HCT116 (cell line): Measurements from ENCODE around the gene PITPNC1.

ENCODE experiments used
- CEBPB ChIP-seq: IDR thresholded peaks from 2 replicates; pipeline ENCODE4 v1.6.1; 2012; ENCODE audit warnings: low read depth
- EZH2 ChIP-seq: fragments of 200-600 bp; sonication (generic); IDR thresholded peaks from 2 replicates; pipeline ENCODE4 v1.6.1; 2017; ENCODE audit warnings: antibody characterized with exemption, mixed run types
- POLR2A ChIP-seq: IDR thresholded peaks from 2 replicates; pipeline ENCODE4 v1.7.0; 2011; ENCODE audit warnings: borderline replicate concordance; ENCODE audit not compliant: insufficient read depth, insufficient read length; ENCODE audit errors: extremely low read depth
- POLR2AphosphoS5 ChIP-seq: IDR thresholded peaks from 2 replicates; pipeline ENCODE4 v1.6.1; 2011; ENCODE audit warnings: mild to moderate bottlenecking, low read depth, low read length, moderate library complexity
- RAD21 ChIP-seq: IDR thresholded peaks from 2 replicates; pipeline ENCODE4 v1.6.1; 2012; ENCODE audit warnings: low read depth, mild to moderate bottlenecking
- SIN3A ChIP-seq: IDR thresholded peaks from 2 replicates; pipeline ENCODE4 v1.6.1; 2012; ENCODE audit warnings: low read depth
- SRF ChIP-seq: IDR thresholded peaks from 2 replicates; pipeline ENCODE4 v1.6.1; 2012; ENCODE audit warnings: low read depth
- TF ChIP-seq, protein P1 (sequence below), 3 experiments: fragments of 200-600 bp in 1 of 3; sonication (generic) in 1 of 3; IDR thresholded peaks in 2 of 3; conservative IDR thresholded peaks in 1 of 3; 2 replicates each; pipeline ENCODE4 v1.5.1; 2012 to 2017; ENCODE audit warnings: low read depth in 2 of 3, low read length in 2 of 3, antibody characterized with exemption in 1 of 3, borderline replicate concordance in 1 of 3, control low read depth in 1 of 3, mild to moderate bottlenecking in 1 of 3, mixed read lengths in 1 of 3, mixed run types in 1 of 3, moderate library complexity in 1 of 3; ENCODE audit not compliant: insufficient read depth in 1 of 3
- TF ChIP-seq, protein P2 (sequence below): IDR thresholded peaks from 2 replicates; pipeline ENCODE4 v1.6.1; 2011; ENCODE audit warnings: mild to moderate bottlenecking, low read length, moderate library complexity; ENCODE audit not compliant: insufficient replicate concordance; ENCODE audit errors: extremely low read depth
- TF ChIP-seq, protein P3 (sequence below): IDR thresholded peaks from 2 replicates; pipeline ENCODE4 v1.6.1; 2012
- TF ChIP-seq, protein P4 (sequence below): IDR thresholded peaks from 2 replicates; pipeline ENCODE4 v1.6.1; 2012; ENCODE audit warnings: low read depth

DNA sequence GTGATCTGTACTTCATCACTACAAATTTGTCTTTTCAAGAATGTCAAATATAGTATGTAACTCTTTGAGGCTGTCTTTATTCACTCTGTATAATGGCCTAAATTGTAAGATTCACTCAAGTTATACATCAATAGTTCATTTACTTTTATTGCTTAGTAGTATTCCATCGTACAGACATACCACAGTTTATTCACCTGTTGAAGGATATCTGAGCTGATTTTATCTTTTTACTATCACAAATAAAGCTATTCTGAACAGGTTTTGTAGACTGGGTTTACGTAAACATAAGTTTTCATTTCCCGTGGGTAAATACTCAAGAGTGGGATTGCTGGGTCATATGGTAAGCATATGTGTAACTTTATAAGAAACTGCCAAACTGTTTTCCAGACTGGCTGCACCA, 29.3 kb upstream of the PITPNC1 start:
- TF ChIP-seq POLR2AphosphoS5 (no peak), CEBPB (no peak), EZH2 (no peak), SIN3A (no peak), POLR2A (no peak), RAD21 (no peak), SRF (no peak)
- TF ChIP-seq, protein P1, sequence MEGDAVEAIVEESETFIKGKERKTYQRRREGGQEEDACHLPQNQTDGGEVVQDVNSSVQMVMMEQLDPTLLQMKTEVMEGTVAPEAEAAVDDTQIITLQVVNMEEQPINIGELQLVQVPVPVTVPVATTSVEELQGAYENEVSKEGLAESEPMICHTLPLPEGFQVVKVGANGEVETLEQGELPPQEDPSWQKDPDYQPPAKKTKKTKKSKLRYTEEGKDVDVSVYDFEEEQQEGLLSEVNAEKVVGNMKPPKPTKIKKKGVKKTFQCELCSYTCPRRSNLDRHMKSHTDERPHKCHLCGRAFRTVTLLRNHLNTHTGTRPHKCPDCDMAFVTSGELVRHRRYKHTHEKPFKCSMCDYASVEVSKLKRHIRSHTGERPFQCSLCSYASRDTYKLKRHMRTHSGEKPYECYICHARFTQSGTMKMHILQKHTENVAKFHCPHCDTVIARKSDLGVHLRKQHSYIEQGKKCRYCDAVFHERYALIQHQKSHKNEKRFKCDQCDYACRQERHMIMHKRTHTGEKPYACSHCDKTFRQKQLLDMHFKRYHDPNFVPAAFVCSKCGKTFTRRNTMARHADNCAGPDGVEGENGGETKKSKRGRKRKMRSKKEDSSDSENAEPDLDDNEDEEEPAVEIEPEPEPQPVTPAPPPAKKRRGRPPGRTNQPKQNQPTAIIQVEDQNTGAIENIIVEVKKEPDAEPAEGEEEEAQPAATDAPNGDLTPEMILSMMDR (IDR thresholded peaks at IDR 0.05 in 2 of 3, conservative IDR thresholded peaks at IDR 0.05 in 1 of 3; ENCODE audit: borderline replicate concordance in 1 of 3, insufficient read depth in 1 of 3, low read depth in 2 of 3, low read length in 2 of 3), result no peak
- TF ChIP-seq, protein P2, sequence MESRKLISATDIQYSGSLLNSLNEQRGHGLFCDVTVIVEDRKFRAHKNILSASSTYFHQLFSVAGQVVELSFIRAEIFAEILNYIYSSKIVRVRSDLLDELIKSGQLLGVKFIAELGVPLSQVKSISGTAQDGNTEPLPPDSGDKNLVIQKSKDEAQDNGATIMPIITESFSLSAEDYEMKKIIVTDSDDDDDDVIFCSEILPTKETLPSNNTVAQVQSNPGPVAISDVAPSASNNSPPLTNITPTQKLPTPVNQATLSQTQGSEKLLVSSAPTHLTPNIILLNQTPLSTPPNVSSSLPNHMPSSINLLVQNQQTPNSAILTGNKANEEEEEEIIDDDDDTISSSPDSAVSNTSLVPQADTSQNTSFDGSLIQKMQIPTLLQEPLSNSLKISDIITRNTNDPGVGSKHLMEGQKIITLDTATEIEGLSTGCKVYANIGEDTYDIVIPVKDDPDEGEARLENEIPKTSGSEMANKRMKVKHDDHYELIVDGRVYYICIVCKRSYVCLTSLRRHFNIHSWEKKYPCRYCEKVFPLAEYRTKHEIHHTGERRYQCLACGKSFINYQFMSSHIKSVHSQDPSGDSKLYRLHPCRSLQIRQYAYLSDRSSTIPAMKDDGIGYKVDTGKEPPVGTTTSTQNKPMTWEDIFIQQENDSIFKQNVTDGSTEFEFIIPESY, result no peak
- TF ChIP-seq, protein P3, sequence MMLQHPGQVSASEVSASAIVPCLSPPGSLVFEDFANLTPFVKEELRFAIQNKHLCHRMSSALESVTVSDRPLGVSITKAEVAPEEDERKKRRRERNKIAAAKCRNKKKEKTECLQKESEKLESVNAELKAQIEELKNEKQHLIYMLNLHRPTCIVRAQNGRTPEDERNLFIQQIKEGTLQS, result no peak
- TF ChIP-seq, protein P4, sequence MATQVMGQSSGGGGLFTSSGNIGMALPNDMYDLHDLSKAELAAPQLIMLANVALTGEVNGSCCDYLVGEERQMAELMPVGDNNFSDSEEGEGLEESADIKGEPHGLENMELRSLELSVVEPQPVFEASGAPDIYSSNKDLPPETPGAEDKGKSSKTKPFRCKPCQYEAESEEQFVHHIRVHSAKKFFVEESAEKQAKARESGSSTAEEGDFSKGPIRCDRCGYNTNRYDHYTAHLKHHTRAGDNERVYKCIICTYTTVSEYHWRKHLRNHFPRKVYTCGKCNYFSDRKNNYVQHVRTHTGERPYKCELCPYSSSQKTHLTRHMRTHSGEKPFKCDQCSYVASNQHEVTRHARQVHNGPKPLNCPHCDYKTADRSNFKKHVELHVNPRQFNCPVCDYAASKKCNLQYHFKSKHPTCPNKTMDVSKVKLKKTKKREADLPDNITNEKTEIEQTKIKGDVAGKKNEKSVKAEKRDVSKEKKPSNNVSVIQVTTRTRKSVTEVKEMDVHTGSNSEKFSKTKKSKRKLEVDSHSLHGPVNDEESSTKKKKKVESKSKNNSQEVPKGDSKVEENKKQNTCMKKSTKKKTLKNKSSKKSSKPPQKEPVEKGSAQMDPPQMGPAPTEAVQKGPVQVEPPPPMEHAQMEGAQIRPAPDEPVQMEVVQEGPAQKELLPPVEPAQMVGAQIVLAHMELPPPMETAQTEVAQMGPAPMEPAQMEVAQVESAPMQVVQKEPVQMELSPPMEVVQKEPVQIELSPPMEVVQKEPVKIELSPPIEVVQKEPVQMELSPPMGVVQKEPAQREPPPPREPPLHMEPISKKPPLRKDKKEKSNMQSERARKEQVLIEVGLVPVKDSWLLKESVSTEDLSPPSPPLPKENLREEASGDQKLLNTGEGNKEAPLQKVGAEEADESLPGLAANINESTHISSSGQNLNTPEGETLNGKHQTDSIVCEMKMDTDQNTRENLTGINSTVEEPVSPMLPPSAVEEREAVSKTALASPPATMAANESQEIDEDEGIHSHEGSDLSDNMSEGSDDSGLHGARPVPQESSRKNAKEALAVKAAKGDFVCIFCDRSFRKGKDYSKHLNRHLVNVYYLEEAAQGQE, result no peak
